Measurements from ENCODE around the gene ARFGAP1.
"Not testable (repeated sequence)": the region's sequence is repeated elsewhere in the genome, so short reads cannot be mapped to it uniquely, and the experiment has no call there.

The ARFGAP1 gene

DNA sequence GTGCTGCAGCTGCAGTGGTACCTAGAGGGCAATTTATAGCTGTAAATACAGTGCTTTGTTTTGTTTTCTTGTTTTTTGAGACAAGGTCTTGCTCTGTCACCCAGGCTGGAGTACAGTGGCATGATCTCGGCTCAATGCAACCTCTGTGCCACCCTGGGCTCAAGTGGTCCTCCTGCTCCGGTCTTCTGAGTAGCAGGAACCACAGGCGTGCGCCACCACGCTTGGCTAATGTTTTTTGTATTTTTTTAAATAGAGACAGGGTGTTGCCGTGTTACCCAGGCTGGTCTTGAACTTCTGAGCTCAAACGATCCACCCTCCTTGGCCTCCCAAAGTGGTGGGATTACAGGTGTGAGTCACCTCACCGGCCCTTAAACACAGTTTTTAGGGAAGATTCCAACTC, 61.7 kb downstream of the ARFGAP1 start:
- Histone ChIP-seq H3K27me3 (ENCODE audit: insufficient read depth, insufficient read length) (peaks cover 3% of the 10 kb centered on the region), H3K4me3 (ENCODE audit: insufficient read length, low read depth) (no peak overlapping the region)

GRCh38 chr20:63335060-63335459, 62.4 kb downstream of the ARFGAP1 start:
- H3K9ac ChIP-seq (ENCODE audit: insufficient read length, low read depth); H3K27me3 ChIP-seq (ENCODE audit: insufficient read depth, insufficient read length); H3K4me3 ChIP-seq (ENCODE audit: insufficient read length, low read depth); H3K36me3 ChIP-seq (ENCODE audit: insufficient read depth, insufficient read length, low read length); DNase-seq (ENCODE audit: low read depth, low spot score); H3K4me1 ChIP-seq (ENCODE audit: insufficient read depth, insufficient read length): not testable (repeated sequence)
- peaks cover 17% of the 10 kb centered on the region; the same call in 1 of the 2 replicates for H3K9me3 ChIP-seq (ENCODE audit: insufficient read depth, low read length)
- TF ChIP-seq YY1 (IDR thresholded peaks at IDR 0.05; ENCODE audit: insufficient read depth, insufficient read length), result peak; percentile 52

More for the DNA sequence above, 61.7 kb downstream of the ARFGAP1 start:
- H3K36me3 ChIP-seq (ENCODE audit: insufficient read depth, insufficient read length, low read length), result no peaks in the 10 kb centered on the region
- peaks cover 17% of the 10 kb centered on the region; the same call in 1 of the 2 replicates for H3K9me3 ChIP-seq (ENCODE audit: insufficient read depth, low read length)
- no peak for DNase-seq (ENCODE audit: low read depth, low spot score)
- peaks cover 1% of the 10 kb centered on the region for H3K4me1 ChIP-seq (ENCODE audit: insufficient read depth, insufficient read length)
- no peak overlapping the region for H3K9ac ChIP-seq (ENCODE audit: insufficient read length, low read depth)
- TF ChIP-seq YY1 (IDR thresholded peaks at IDR 0.05; ENCODE audit: insufficient read depth, insufficient read length), result no peak
- TF ChIP-seq SUZ12 (IDR thresholded peaks at IDR 0.05; ENCODE audit: extremely low read depth, insufficient read depth, insufficient read length), result no peak

- no peak for DNase-seq (ENCODE audit: low read depth, low spot score)
- no peaks in the 10 kb centered on the region for H3K36me3 ChIP-seq (ENCODE audit: insufficient read depth, insufficient read length, low read length)
- peaks cover 1% of the 10 kb centered on the region for H3K4me1 ChIP-seq (ENCODE audit: insufficient read depth, insufficient read length)
- TF ChIP-seq SUZ12 (IDR thresholded peaks at IDR 0.05; ENCODE audit: extremely low read depth, insufficient read depth, insufficient read length) (no peak), YY1 (IDR thresholded peaks at IDR 0.05; ENCODE audit: insufficient read depth, insufficient read length) (no peak), ZNF274 (IDR thresholded peaks at IDR 0.05; ENCODE audit: low read depth, low read length) (no peak)
- H3K27me3 ChIP-seq (ENCODE audit: insufficient read depth, insufficient read length), result peaks cover 3% of the 10 kb centered on the region
- H3K4me3 ChIP-seq (ENCODE audit: insufficient read length, low read depth), result no peak overlapping the region
- peaks cover 17% of the 10 kb centered on the region; the same call in 1 of the 2 replicates for H3K9me3 ChIP-seq (ENCODE audit: insufficient read depth, low read length)
- no peak overlapping the region for H3K9ac ChIP-seq (ENCODE audit: insufficient read length, low read depth)
These were observed 63.1 kb downstream of the ARFGAP1 start for GRCh38 chr20:63335711-63336110.

GRCh38 chr20:63336232-63336752, 63.7 kb downstream of the ARFGAP1 start:
- TF ChIP-seq YY1 (IDR thresholded peaks at IDR 0.05; ENCODE audit: insufficient read depth, insufficient read length) (no peak), ZNF274 (IDR thresholded peaks at IDR 0.05; ENCODE audit: low read depth, low read length) (no peak), SUZ12 (IDR thresholded peaks at IDR 0.05; ENCODE audit: extremely low read depth, insufficient read depth, insufficient read length) (no peak)
- H3K9me3 ChIP-seq (ENCODE audit: insufficient read depth, low read length), result peaks cover 17% of the 10 kb centered on the region; the same call in 1 of the 2 replicates
- no peaks in the 10 kb centered on the region for H3K36me3 ChIP-seq (ENCODE audit: insufficient read depth, insufficient read length, low read length)
- no peak overlapping the region for H3K9ac ChIP-seq (ENCODE audit: insufficient read length, low read depth)
- no peaks in the 10 kb centered on the region for H3K4me1 ChIP-seq (ENCODE audit: insufficient read depth, insufficient read length)
- H3K27me3 ChIP-seq (ENCODE audit: insufficient read depth, insufficient read length), result peaks cover 3% of the 10 kb centered on the region
- H3K4me3 ChIP-seq (ENCODE audit: insufficient read length, low read depth), result no peak overlapping the region
- no peak for DNase-seq (ENCODE audit: low read depth, low spot score)

GRCh38 chr20:63337786-63338420, 65.3 kb downstream of the ARFGAP1 start:
- peaks cover 6% of the 10 kb centered on the region for H3K4me1 ChIP-seq (ENCODE audit: insufficient read depth, insufficient read length)
- no peaks in the 10 kb centered on the region for H3K36me3 ChIP-seq (ENCODE audit: insufficient read depth, insufficient read length, low read length)
- peaks cover 3% of the 10 kb centered on the region for H3K27me3 ChIP-seq (ENCODE audit: insufficient read depth, insufficient read length)
- no peak for TF ChIP-seq SUZ12 (IDR thresholded peaks at IDR 0.05; ENCODE audit: extremely low read depth, insufficient read depth, insufficient read length)
- H3K9me3 ChIP-seq (ENCODE audit: insufficient read depth, low read length), result peaks cover 7% of the 10 kb centered on the region; the same call in 1 of the 2 replicates
- H3K4me3 ChIP-seq (ENCODE audit: insufficient read length, low read depth), result no peak overlapping the region
- DNase-seq (ENCODE audit: low read depth, low spot score), result no peak
- no peak overlapping the region for H3K9ac ChIP-seq (ENCODE audit: insufficient read length, low read depth)

Measured in NT2/D1 (cell line).